Hematopoietic multipotent progenitor cell treated with erythropoietin and hydrocortisone succinate and interleukin-3 and kit ligand, for 15 days (in vitro differentiated cells): Measurements from ENCODE around the gene SLCO3A1.
"Not testable (repeated sequence)": the region's sequence is repeated elsewhere in the genome, so short reads cannot be mapped to it uniquely, and the experiment has no call there.

Experiments
- DNase-seq: peaks from one replicate; pipeline ENCODE4 v3.0.0-alpha.2; 2015; ENCODE audit warnings: low spot score

The SLCO3A1 gene

DNA sequence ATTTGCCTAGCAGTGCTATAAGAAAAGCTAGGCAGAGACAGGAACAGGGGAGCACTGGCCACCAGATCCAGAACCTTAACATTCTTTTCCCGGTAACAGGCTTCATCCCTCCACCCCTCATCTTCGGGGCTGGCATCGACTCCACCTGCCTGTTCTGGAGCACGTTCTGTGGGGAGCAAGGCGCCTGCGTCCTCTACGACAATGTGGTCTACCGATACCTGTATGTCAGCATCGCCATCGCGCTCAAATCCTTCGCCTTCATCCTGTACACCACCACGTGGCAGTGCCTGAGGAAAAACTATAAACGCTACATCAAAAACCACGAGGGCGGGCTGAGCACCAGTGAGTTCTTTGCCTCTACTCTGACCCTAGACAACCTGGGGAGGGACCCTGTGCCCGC, 309.1 kb downstream of the SLCO3A1 start:
- no peak for DNase-seq

DNA sequence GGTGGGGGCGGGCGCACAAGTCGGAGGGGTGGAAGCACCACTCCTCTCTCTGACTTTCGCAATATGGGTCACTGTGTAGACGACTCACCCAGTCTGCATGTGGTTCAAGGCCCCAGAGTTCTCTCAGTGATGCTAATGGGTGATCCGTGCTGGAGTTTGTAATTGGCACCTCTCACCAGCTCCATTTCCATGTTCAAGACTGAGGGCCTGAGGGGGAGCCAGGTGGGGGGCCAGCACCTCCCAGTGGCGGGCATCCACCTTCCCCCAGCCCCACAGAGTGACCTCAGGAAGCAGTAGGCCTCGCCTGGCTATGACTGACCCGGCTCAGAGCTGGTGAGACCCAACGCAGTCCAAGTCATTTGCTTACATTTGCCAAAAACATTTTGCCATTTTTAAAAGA, 310.1 kb downstream of the SLCO3A1 start:
- DNase-seq: no peak

DNA sequence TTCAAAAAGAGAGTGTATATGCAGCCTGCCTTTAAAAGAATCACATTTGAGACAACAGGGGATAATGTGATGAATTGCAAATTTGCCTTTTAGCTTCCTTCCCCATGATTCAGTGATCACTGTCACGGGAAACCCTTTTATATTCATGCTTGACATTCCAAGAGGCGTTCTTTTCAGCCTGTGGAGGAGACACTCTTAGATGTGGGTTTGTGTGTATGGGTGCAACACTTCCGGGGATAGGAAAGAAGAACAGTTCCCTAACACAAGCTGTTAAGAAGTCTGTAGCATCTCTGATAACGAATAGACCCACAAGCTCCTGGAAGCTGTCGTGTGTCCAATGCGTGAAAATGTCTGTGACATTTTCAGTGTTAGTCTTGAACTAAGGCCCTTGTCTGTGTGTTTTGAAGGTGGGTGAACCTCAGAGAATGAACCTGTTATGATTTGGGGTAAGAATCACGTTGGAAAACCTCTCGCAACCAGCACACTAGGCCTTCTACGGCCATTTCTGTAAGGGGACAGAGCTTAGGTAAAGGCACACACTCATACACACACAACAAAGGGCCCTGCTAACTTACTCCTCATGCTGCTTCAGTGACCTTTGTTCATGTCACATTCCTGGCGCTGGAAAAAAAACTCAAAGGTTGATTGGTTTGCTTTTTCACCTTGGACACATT, 311.0 kb downstream of the SLCO3A1 start:
- DNase-seq: no peak

GRCh38 chr15:92165001-92165346, 311.5 kb downstream of the SLCO3A1 start:
- no peak for DNase-seq

- no peak for DNase-seq
Observed at GRCh38 chr15:92166029-92166428, 312.5 kb downstream of the SLCO3A1 start.

GRCh38 chr15:92166751-92167405, 313.4 kb downstream of the SLCO3A1 start:
- no peak for DNase-seq

DNA sequence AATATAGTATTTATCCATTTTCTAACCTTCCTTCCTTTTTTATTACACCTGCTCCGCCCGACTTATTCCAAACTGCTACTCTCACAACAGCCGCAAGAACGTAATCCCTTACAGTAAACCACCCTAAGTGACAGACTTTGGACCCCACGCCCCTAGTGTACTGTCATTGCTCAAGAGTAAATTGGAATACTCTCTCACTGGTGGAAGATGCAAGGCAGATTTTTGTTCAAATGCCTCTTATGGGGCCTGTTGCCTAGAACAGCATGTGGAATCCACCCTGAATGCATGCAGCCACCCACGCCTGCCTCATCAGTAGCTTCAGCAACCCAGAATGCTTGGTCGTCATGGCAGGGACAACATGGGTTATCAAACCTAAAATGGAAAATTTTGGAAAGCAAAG, 313.9 kb downstream of the SLCO3A1 start:
- DNase-seq: no peak

DNA sequence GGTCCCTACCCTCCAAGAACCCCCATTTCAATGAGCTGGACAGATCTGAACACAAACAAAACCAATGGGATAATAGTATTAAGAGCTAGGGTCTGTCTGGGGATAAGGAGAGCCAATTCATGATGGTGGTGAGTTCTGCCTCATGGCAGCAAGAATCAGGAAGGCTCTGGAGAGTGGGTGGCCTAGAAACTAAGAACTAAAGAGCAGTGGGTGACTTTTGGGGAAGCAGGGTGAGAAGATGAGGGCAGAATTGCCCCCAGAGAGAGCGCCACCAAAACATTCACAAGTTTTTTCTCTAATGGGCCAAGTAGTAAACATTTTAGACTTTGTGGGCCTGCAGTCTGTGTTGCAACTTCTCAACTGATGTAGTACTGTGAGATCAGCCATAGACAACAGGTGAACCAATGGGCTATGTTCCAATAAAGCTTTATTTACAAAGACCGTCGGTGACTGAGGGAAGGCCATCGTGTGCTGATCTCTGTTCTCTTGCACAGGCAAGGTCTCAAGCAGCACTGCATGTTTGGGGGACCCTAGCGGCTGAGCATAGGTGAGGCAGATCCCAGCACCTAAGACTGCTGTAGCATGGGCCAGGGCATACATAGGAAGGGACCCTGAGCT, 314.7 kb downstream of the SLCO3A1 start:
- no peak for DNase-seq

- DNase-seq: no peak
Observed at GRCh38 chr15:92170897-92171296, 317.4 kb downstream of the SLCO3A1 start.

DNA sequence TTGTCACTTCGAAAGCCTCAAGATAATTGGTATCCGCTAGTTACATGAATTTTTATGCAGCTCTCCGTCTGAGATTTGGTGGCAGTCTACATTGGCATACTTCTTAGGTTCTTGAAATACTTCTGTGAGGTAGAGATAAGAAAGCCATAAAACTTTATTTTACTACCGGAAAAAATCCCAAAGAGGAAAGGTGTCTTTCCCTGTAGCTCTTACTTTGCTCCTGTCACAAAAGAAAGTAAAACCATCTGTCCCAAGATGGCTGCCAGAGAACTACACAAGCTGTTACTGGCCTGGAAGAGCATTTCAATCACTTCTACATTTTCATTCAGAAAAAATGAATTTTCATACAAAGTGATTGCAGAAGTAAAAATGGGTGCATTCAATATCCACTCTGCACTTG, 325.4 kb downstream of the SLCO3A1 start:
- no peak for DNase-seq

GRCh38 chr15:92184142-92184541, 330.6 kb downstream of the SLCO3A1 start:
- no peak for DNase-seq

- no peak for DNase-seq
Observed at GRCh38 chr15:92184679-92185230, 331.2 kb downstream of the SLCO3A1 start.

DNA sequence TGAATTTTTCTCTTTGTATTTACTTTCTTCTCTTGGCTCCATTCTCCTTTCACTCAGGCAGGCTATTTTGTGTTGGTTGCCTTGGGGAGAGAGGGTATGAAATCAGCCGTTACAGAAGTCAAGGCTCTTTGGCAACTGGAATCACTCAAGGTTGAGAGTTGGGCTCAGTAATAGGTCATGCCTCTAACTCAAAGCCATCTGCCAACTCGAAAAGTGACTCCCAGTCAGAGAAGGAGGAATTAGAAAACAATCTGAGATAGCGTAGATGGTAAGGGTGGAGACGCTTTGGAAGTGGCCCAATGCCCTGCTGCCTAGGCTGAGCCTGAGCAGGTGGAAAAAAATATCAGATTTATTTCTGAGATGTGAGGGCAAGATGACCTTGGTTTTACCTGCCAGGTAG, 334.5 kb downstream of the SLCO3A1 start:
- DNase-seq: no peak

- DNase-seq: no peak
Observed at GRCh38 chr15:92189166-92189565, 335.7 kb downstream of the SLCO3A1 start.

GRCh38 chr15:92195241-92195640, 341.7 kb downstream of the SLCO3A1 start:
- DNase-seq: no peak

DNA sequence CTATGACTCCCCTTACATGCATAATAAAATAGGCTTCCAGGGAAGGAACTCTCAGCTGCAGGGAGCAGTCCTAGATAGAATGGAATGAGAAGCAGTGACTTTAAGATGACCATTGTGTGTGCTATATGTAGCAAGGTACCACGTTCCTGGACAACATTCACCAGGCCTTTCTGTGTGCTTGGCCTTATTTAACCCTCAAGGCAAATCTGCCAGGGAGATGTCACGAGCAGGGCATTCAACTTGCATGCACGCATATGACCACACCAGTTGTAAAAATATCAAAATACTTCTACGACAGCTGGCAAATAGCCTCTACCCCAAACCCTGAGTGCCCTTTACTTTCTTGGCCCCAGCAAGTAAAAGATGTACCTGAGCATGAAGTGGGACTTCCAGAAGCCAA, 342.8 kb downstream of the SLCO3A1 start:
- DNase-seq: no peak

DNA sequence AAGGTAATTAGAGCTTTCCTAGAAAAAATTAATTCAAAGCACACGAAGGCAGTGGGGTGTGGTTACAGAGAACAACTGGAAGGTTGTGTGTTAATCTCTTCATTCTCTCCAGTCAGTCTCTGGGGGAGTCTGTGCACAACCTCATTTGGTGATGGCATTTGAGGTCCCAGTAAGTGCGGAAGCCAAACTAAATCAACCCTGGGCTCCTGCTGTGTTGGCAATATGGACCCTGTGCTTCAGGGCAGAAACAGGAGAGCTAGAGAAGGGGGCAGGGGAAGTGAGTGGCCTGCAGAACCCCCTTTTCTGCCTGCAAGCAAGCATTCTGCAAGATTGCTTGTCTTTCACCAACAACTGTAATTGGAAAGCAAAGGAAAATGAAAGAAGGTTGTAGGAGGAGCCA, 344.2 kb downstream of the SLCO3A1 start:
- DNase-seq: no peak

- no peak for DNase-seq
Observed at GRCh38 chr15:92200891-92201290, 347.4 kb downstream of the SLCO3A1 start.

DNA sequence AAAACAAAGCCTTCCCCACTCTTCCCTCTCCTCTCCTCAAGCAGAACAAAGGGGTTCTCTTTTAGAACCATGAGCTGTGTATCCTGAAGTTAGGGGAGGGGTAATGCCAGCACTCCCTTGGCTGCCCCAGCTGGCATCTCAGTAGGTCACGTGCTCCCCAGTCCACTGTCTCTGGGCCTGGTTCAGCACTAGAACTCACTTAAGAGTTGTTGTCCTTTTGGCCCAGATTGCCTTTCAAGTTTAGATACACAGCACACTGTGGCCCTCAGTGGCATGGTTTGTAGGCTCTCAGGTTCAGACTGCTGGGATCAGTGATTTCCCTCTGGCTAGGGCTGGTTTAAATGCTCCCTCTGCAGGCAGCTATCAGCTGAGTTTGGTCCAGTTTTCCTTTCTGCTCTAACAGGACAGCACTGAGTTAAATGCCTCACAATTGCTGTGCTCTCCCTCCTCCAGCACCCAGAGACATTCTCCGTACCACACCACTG, 351.8 kb downstream of the SLCO3A1 start:
- DNase-seq: no peak

GRCh38 chr15:92207601-92208000, 354.1 kb downstream of the SLCO3A1 start:
- not testable (repeated sequence) for DNase-seq
